ENCODE results near the gene MYO9B. TPM values are rescaled to one million over a fixed set of nuclear protein-coding genes. Genes with fewer than 3 reads are reported as not detected.

MYO9B gene
- total RNA-seq, 1 donor from 2014 or later = 123 TPM

DNA sequence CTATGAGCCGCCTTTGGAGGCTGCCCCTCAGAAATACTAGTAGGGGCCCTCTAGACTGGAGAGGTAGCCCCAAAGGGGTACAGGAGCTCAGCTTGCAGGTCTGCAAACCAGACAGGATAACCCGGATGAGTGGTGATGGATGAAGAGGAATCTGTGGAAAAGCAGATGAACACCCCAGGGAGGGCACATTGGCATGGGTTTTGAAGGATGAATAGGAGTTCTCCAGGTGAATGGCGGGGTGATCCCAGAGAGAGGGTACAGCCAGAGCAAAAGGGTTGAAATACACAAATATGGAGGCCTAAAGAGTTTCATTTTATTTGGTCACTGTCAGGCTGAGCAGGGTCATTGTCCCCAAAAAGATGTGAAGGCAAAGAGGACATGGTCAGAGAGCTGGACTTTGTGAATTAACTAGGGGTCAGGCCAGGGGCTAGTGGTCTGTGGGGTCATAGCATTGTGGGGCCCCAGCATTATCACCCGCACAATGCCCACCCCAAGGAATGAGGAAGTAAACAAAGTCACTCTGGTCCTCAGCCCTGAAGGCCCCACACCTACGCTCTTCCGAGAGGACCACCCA lies 165.3 kb downstream of the MYO9B start:
- DNase-seq (ENCODE audit: low read depth) = no peak
- Histone ChIP-seq H3K27me3 (ENCODE audit: insufficient read depth, low read length) (no peaks in the 10 kb centered on the region), H3K27ac (ENCODE audit: low read depth, low read length) (no peak overlapping the region), H3K9me3 (ENCODE audit: insufficient read depth, low read depth, low read length) (no peaks in the 10 kb centered on the region), H3K4me1 (ENCODE audit: insufficient read depth, low read length) (peaks cover 8% of the 10 kb centered on the region), H3K4me3 (ENCODE audit: insufficient read depth, low read depth, low read length) (no peak overlapping the region), H3K79me2 (ENCODE audit: insufficient read depth, low read length) (peaks cover 32% of the 10 kb centered on the region), H2AFZ (ENCODE audit: low read depth, low read length) (no peak overlapping the region), H4K20me1 (ENCODE audit: insufficient read depth, low read length) (peaks cover 29% of the 10 kb centered on the region), H3K9ac (ENCODE audit: low read length) (no peak overlapping the region), H3K4me2 (ENCODE audit: low read length) (no peak overlapping the region), H3K36me3 (ENCODE audit: insufficient read depth, low read length) (no peaks in the 10 kb centered on the region)
- Mint-ChIP-seq H3K27ac (ENCODE audit: unreplicated experiment) (no peak overlapping the region), H3K4me1 (ENCODE audit: low read depth, unreplicated experiment) (peaks cover 7% of the 10 kb centered on the region), H3K9me3 (ENCODE audit: unreplicated experiment) (no peaks in the 10 kb centered on the region), H3K27me3 (ENCODE audit: low read depth, unreplicated experiment) (no peaks in the 10 kb centered on the region), H3K36me3 (ENCODE audit: low read depth, unreplicated experiment) (peaks cover 15% of the 10 kb centered on the region), H3K4me3 (ENCODE audit: unreplicated experiment) (no peak overlapping the region)
- FAIRE-seq = no peak
- TF ChIP-seq EZH2 (IDR thresholded peaks at IDR 0.05; ENCODE audit: insufficient read depth, low read length) (no peak), CTCF (IDR thresholded peaks at IDR 0.05; ENCODE audit: insufficient read depth, low read depth, low read length) (no peak)

- no peak for DNase-seq (ENCODE audit: low read depth)
Measured at GRCh38 chr19:17242431-17243208, 167.0 kb downstream of the MYO9B start.

More at GRCh38 chr19:17242431-17243208, 167.0 kb downstream of the MYO9B start:
- H3K36me3 ChIP-seq (ENCODE audit: insufficient read depth, low read length) = no peaks in the 10 kb centered on the region
- no peak overlapping the region for H2AFZ ChIP-seq (ENCODE audit: low read depth, low read length)
- H3K4me1 Mint-ChIP-seq (ENCODE audit: low read depth, unreplicated experiment) = peaks cover 16% of the 10 kb centered on the region
- no peaks in the 10 kb centered on the region for H3K27me3 Mint-ChIP-seq (ENCODE audit: low read depth, unreplicated experiment)
- no peak for FAIRE-seq
- H3K27me3 ChIP-seq (ENCODE audit: insufficient read depth, low read length) = no peaks in the 10 kb centered on the region
- H3K4me3 ChIP-seq (ENCODE audit: insufficient read depth, low read depth, low read length) = no peak overlapping the region
- peak overlapping the region; percentile 75 for H3K27ac Mint-ChIP-seq (ENCODE audit: unreplicated experiment)
- peak overlapping the region; percentile 96 for H3K4me2 ChIP-seq (ENCODE audit: low read length)
- peak overlapping the region; percentile 95 for H3K4me3 Mint-ChIP-seq (ENCODE audit: unreplicated experiment)
- no peaks in the 10 kb centered on the region for H3K9me3 ChIP-seq (ENCODE audit: insufficient read depth, low read depth, low read length)
- no peaks in the 10 kb centered on the region for H3K9me3 Mint-ChIP-seq (ENCODE audit: unreplicated experiment)
- TF ChIP-seq EZH2 (IDR thresholded peaks at IDR 0.05; ENCODE audit: insufficient read depth, low read length) (no peak), CTCF (IDR thresholded peaks at IDR 0.05; ENCODE audit: insufficient read depth, low read depth, low read length) (no peak)
- H4K20me1 ChIP-seq (ENCODE audit: insufficient read depth, low read length) = peaks cover 29% of the 10 kb centered on the region
- H3K9ac ChIP-seq (ENCODE audit: low read length) = no peak overlapping the region
- H3K79me2 ChIP-seq (ENCODE audit: insufficient read depth, low read length) = peaks cover 32% of the 10 kb centered on the region
- peaks cover 19% of the 10 kb centered on the region for H3K4me1 ChIP-seq (ENCODE audit: insufficient read depth, low read length)
- peaks cover 13% of the 10 kb centered on the region for H3K36me3 Mint-ChIP-seq (ENCODE audit: low read depth, unreplicated experiment)
- H3K27ac ChIP-seq (ENCODE audit: low read depth, low read length) = no peak overlapping the region
